Natural killer cell (primary cell): ENCODE measurements around the gene ATF6. TPM values are rescaled to one million over a fixed set of nuclear protein-coding genes. Genes with fewer than 3 reads are reported as not detected.

Experiments used
- ATAC-seq, 3 donors: fragments of 150-1000 bp in 2 of 3; fragments of 200-7000 bp in 1 of 3; cut with Tn5 transposase; 1 replicate in 1 of 3; 2 replicates in 2 of 3; pipeline ENCODE4 v1.10.0; 2021; ENCODE audit warnings: mild to moderate bottlenecking in 2 of 3, moderate library complexity in 2 of 3
- DNase-seq, 2 donors: peaks; one replicate each; pipeline versions ENCODE4 v3.0.0 to v3.0.0-alpha.2; 2013 to 2021; ENCODE audit warnings: mixed read lengths in 1 of 2
- H3K27ac ChIP-seq: one replicate; pipeline ENCODE4 v1.5.1; 2013; ENCODE audit warnings: mild to moderate bottlenecking, low read length
- H3K27me3 ChIP-seq: one replicate; pipeline ENCODE4 v1.6.1; 2013; ENCODE audit warnings: low read length; ENCODE audit not compliant: control insufficient read depth, insufficient read depth
- H3K36me3 ChIP-seq: one replicate; pipeline ENCODE4 v1.6.1; 2013; ENCODE audit warnings: low read length; ENCODE audit not compliant: control insufficient read depth, insufficient read depth
- H3K4me1 ChIP-seq: one replicate; pipeline ENCODE4 v1.6.1; 2013; ENCODE audit warnings: low read length; ENCODE audit not compliant: control insufficient read depth, insufficient read depth
- H3K4me3 ChIP-seq: one replicate; pipeline ENCODE4 v1.5.1; 2013; ENCODE audit warnings: low read length
- H3K9me3 ChIP-seq: one replicate; pipeline ENCODE4 v1.6.1; 2013; ENCODE audit warnings: low read length; ENCODE audit not compliant: control insufficient read depth, insufficient read depth
- H3K27ac Mint-ChIP-seq, 2 donors: one replicate each; pipeline ENCODE4 v1.8.0; 2022; ENCODE audit warnings: mild to moderate bottlenecking in 2 of 2, mixed read lengths in 2 of 2, moderate library complexity in 1 of 2
- H3K27me3 Mint-ChIP-seq, 2 donors: one replicate each; pipeline ENCODE4 v1.8.0; 2022; ENCODE audit warnings: low read depth in 2 of 2, mixed read lengths in 2 of 2
- H3K36me3 Mint-ChIP-seq: one replicate; pipeline ENCODE4 v1.8.0; 2022; ENCODE audit warnings: mixed read lengths
- H3K4me1 Mint-ChIP-seq, 2 donors: one replicate each; pipeline ENCODE4 v1.8.0; 2022; ENCODE audit warnings: mixed read lengths in 2 of 2
- H3K4me3 Mint-ChIP-seq: one replicate; pipeline ENCODE4 v1.8.0; 2022; ENCODE audit warnings: mild to moderate bottlenecking, moderate library complexity, mixed read lengths
- H3K9me3 Mint-ChIP-seq, 2 donors: one replicate each; pipeline ENCODE4 v1.8.0; 2022; ENCODE audit warnings: mixed read lengths in 2 of 2
- CTCF ChIP-seq: fragments of 200-600 bp; IDR thresholded peaks from one replicate; pipeline ENCODE4 v1.8.0; 2022; ENCODE audit warnings: antibody characterized with exemption
- WGBS: methylation state at CpG from one replicate; pipeline ENCODE4 v1.1.7; 2013; ENCODE audit warnings: missing lambda C conversion rate; ENCODE audit not compliant: insufficient coverage; 5-methylcytosine and 5-hydroxymethylcytosine counted together
- intact Hi-C: fragments of 100-400 bp; cut with micrococcal nuclease; formaldehyde crosslinking; loops from one replicate; pipeline ENCODE4 v1.14.2; 2022
- total RNA-seq, 4 donors: library from RNA; stranded (reverse); fragments of 120-200 nt in 1 of 4; gene quantifications; one replicate each; pipeline versions ENCODE4 v1.2.3 to v1.2.4, GENCODE V29; 2013 to 2022

ATF6 gene
- total RNA-seq, 3 donors from 2014 or later (not counting 1 experiment from before 2014, with no cell fraction given), result 16.8 to 25.0 (median 21.8) TPM

GRCh38 chr1:161919229-161919628 lies 153.1 kb downstream of the ATF6 start:
- TF ChIP-seq CTCF, result no peak
- Histone ChIP-seq H3K4me3 (no peak overlapping the region), H3K4me1 (no peaks in the 10 kb centered on the region), H3K9me3 (no peaks in the 10 kb centered on the region), H3K27ac (no peak overlapping the region), H3K36me3 (peaks cover 16% of the 10 kb centered on the region), H3K27me3 (no peaks in the 10 kb centered on the region)
- Mint-ChIP-seq H3K27me3 (no peaks in the 10 kb centered on the region), H3K4me3 (no peak overlapping the region), H3K9me3 (no peaks in the 10 kb centered on the region), H3K4me1 (peaks cover 13 to 18% of the 10 kb centered on the region in 2 donors), H3K36me3 (no peaks in the 10 kb centered on the region), H3K27ac (peak overlapping the region; percentile 15 to 50)
- intact Hi-C loops, result no loop called here
- no peak for ATAC-seq
- peak in 1 of 2 donors; percentile 7 for DNase-seq

DNA sequence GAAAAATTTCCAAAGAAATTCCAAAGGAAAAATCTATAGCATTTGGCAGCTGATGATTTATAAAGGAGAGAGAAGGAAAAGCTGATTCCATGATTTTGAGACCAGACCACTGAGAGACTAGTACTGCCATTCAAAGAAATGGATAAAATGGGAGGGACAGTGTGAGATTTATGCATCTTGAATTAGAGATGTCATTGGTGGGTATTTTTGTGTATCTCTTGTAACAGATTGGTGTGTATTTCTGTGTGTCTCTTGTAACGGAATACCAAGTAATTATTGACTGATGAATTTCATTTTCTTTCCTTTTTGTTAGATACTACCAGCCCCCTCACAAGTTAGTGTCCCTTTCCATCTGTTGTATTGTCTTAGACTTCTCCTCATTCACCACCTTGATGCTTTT lies 155.4 kb downstream of the ATF6 start:
- Histone ChIP-seq H3K9me3 (no peaks in the 10 kb centered on the region), H3K4me1 (no peaks in the 10 kb centered on the region), H3K36me3 (peaks cover 8% of the 10 kb centered on the region), H3K4me3 (no peak overlapping the region), H3K27me3 (no peaks in the 10 kb centered on the region), H3K27ac (no peak overlapping the region)
- WGBS, result no CpG with 5 or more reads among the region's 1 CpG
- Mint-ChIP-seq H3K27ac (no peak overlapping the region), H3K36me3 (no peaks in the 10 kb centered on the region), H3K4me3 (no peak overlapping the region), H3K9me3 (no peaks in the 10 kb centered on the region), H3K27me3 (no peaks in the 10 kb centered on the region), H3K4me1 (peaks cover 13 to 18% of the 10 kb centered on the region in 2 donors)
- TF ChIP-seq CTCF, result no peak
- ATAC-seq, result no peak
- no peak for DNase-seq
- intact Hi-C loops, result no loop called here

DNA sequence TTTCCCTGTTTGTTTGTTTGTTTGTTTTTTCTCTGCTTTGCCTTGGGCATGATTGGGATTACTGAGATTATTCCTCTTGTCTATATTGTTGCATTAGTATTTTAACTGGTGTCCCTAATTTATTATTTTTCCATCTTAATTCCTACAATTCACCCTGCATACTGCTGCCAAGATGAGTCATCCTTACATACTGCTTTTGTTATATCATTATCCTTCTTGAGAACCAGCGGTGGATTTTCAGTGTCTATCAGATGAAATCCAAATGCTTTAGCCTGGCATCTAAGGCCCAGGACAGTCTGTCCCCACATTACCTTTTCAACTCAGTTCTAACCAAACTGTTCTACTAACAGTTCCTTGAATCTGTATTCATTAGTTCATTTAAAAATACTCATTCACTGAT lies 155.9 kb downstream of the ATF6 start:
- DNase-seq (no peak), ATAC-seq (no peak)
- H3K4me1 ChIP-seq, result no peaks in the 10 kb centered on the region
- no peak overlapping the region for H3K27ac ChIP-seq
- no peak overlapping the region for H3K27ac Mint-ChIP-seq
- intact Hi-C loops, result no loop called here
- no peaks in the 10 kb centered on the region for H3K27me3 ChIP-seq
- no peak for TF ChIP-seq CTCF
- no peak overlapping the region for H3K4me3 ChIP-seq
- H3K9me3 ChIP-seq, result no peaks in the 10 kb centered on the region
- H3K36me3 ChIP-seq, result peaks cover 4% of the 10 kb centered on the region
- peaks cover 13 to 18% of the 10 kb centered on the region in 2 donors for H3K4me1 Mint-ChIP-seq
- 100% methylated on average over 1 of the region's 1 CpG for WGBS
- no peak overlapping the region for H3K4me3 Mint-ChIP-seq
- H3K36me3 Mint-ChIP-seq, result no peaks in the 10 kb centered on the region
- H3K27me3 Mint-ChIP-seq, result no peaks in the 10 kb centered on the region
- no peaks in the 10 kb centered on the region for H3K9me3 Mint-ChIP-seq

DNA sequence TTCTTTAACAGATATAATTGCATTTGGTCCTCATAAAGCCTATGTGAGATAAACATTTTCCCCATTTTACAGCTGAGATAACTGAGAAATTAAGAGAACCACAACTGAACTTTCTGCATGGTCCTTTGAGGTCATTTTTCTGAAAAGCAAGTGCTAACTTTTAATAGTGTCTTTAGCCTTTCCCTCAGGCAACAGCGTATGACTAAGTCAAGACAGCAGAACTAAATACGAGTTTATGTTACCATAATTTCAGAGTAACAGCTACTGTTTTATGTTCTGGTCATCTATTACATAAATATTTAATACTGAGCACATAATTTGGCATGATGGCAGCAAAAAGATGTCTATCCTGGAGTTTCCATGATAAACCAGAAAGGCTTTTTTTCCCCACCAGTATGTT lies 161.9 kb downstream of the ATF6 start:
- Histone ChIP-seq H3K27me3 (no peaks in the 10 kb centered on the region), H3K4me1 (no peaks in the 10 kb centered on the region), H3K4me3 (no peak overlapping the region), H3K9me3 (no peaks in the 10 kb centered on the region), H3K27ac (no peak overlapping the region), H3K36me3 (peaks cover 3% of the 10 kb centered on the region)
- Mint-ChIP-seq H3K27me3 (no peaks in the 10 kb centered on the region), H3K27ac (no peak overlapping the region), H3K4me3 (no peak overlapping the region), H3K36me3 (no peaks in the 10 kb centered on the region), H3K9me3 (no peaks in the 10 kb centered on the region), H3K4me1 (no peaks in the 10 kb centered on the region)
- intact Hi-C loops, result no loop called here
- TF ChIP-seq CTCF, result no peak
- WGBS, result 100% methylated on average over 2 of the region's 2 CpGs
- no peak for ATAC-seq
- no peak for DNase-seq
